Activated CD4-positive, alpha-beta T cell treated with anti-CD3 and anti-CD28 coated beads, Interleukin-2, amount 10 ng/mL, durations not matched to agents 24 days and 14 days (primary cell): ENCODE results near the gene OTOG. TPM values are rescaled to one million over a fixed set of nuclear protein-coding genes. Genes with fewer than 3 reads are reported as not detected.

Experiments
- DNase-seq: peaks from one replicate; pipeline ENCODE4 v3.0.0; 2022
- H3K27ac Mint-ChIP-seq: one replicate; pipeline ENCODE4 v1.8.0; 2022; ENCODE audit warnings: mild to moderate bottlenecking, mixed read lengths
- H3K27me3 Mint-ChIP-seq: one replicate; pipeline ENCODE4 v1.8.0; 2022; ENCODE audit warnings: mixed read lengths
- H3K36me3 Mint-ChIP-seq: one replicate; pipeline ENCODE4 v1.8.0; 2022; ENCODE audit warnings: low read depth, mild to moderate bottlenecking, mixed read lengths
- H3K4me1 Mint-ChIP-seq: one replicate; pipeline ENCODE4 v1.8.0; 2021; ENCODE audit warnings: mixed read lengths
- H3K4me3 Mint-ChIP-seq: one replicate; pipeline ENCODE4 v1.8.0; 2022; ENCODE audit warnings: mild to moderate bottlenecking, moderate library complexity, mixed read lengths
- H3K9me3 Mint-ChIP-seq: one replicate; pipeline ENCODE4 v1.8.0; 2021; ENCODE audit warnings: mixed read lengths
- intact Hi-C: fragments of 100-400 bp; cut with micrococcal nuclease; formaldehyde crosslinking; loops from one replicate; pipeline ENCODE4 v1.15.1; 2023
- total RNA-seq: library from RNA; stranded (reverse); gene quantifications from 2 replicates; pipeline ENCODE4 v1.2.3, GENCODE V29; 2022

Gene OTOG
- total RNA-seq, 1 donor from 2014 or later: not detected

DNA sequence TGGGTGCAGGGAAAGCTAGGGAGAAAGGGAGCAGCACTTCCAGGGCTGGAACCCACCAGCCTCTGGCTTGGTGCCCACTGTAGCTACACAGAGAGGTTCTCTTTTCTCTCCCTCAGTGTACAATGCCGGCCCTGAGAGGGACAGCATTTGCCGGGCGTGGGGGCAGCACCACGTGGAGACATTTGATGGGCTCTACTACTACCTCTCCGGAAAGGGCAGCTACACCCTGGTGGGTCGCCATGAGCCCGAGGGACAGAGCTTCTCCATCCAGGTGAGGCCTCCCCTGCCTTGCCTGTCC is 6.1 kb downstream of the OTOG start:
- no peak for DNase-seq
- no peaks in the 10 kb centered on the region for H3K36me3 Mint-ChIP-seq
- H3K4me3 Mint-ChIP-seq: no peak overlapping the region
- peaks cover 4% of the 10 kb centered on the region for H3K4me1 Mint-ChIP-seq
- intact Hi-C loops: no loop called here
- no peak overlapping the region for H3K27ac Mint-ChIP-seq
- peaks cover 7% of the 10 kb centered on the region for H3K27me3 Mint-ChIP-seq
- no peaks in the 10 kb centered on the region for H3K9me3 Mint-ChIP-seq

DNA sequence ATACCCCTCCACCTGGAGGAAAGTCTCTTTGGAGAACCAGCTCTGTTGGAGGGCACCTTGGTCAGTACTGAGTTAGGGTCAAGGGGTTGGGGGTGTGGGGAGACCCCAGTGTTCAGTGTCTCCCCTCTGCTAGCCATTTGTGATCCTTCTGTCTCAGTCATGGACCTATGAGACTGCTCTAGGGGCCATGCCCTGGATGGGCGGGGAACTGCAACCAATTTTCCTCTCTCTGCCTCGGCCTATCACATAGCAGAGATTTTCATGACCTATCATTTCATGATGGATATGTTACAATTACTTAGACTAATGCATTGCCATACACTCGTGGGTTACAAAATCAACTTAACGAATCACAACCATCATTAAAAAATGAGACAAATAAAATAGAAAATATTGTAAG is 7.4 kb downstream of the OTOG start:
- DNase-seq: no peak
- Mint-ChIP-seq H3K4me3 (no peak overlapping the region), H3K36me3 (no peaks in the 10 kb centered on the region), H3K4me1 (peaks cover 4% of the 10 kb centered on the region), H3K9me3 (no peaks in the 10 kb centered on the region), H3K27me3 (peaks cover 4% of the 10 kb centered on the region), H3K27ac (no peak overlapping the region)
- intact Hi-C loops: no loop called here

DNA sequence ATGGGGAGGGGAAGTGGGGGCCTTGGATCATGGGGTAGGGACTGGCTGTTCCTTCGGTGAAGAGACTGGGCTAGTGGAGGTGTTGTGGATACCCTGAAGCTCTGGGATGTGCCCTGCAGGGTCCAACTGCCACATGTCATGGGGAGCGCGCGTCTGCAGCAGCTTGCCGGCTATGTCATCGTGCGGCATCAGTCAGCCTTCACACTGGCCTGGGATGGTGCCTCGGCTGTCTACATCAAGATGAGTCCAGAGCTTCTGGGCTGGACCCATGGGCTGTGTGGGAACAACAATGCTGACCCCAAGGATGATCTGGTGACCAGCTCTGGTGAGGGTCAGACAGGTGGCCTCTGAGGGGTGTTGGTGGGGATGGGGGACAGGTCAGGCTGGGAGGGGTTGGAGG is 9.9 kb downstream of the OTOG start:
- DNase-seq: no peak
- Mint-ChIP-seq H3K4me1 (no peaks in the 10 kb centered on the region), H3K27me3 (peaks cover 3% of the 10 kb centered on the region), H3K27ac (no peak overlapping the region), H3K9me3 (no peaks in the 10 kb centered on the region), H3K36me3 (no peaks in the 10 kb centered on the region), H3K4me3 (no peak overlapping the region)
- intact Hi-C loops: no loop called here

DNA sequence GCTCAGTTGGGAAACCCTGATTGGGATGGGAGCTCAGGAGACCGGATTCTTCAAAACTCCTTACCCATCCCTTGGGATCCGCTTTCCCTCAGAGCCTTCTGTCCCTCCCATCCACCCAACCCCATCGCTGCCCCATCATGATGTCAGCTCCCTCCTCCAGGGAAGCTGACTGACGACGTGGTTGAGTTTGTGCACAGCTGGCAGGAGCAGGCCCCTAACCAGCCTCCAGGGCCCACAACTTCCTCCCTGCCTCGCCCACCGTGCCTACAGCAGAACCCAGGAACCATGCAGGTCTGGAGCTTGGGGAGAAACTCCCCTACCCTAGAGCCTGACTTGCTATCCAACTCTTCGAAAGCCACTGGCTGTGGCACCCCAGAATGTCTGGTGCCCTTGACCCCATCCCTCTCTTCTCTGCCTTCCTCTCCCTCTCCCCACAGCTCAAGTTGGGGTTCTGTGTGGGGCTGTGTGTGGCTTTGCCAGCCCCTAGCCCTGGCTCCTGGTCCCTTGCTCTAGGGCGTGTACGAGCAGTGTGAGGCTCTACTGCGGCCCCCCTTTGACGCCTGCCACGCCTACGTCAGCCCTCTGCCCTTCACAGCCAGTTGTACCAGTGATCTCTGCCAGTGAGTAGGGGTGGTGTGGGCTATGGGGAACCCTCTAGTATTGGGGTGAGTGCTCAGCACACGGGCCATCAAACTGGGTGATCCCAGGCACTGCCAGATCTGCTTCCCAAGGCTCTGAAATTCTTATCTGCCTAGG is 11.1 kb downstream of the OTOG start:
- Mint-ChIP-seq H3K36me3 (no peaks in the 10 kb centered on the region), H3K9me3 (no peaks in the 10 kb centered on the region), H3K4me1 (no peaks in the 10 kb centered on the region), H3K27ac (no peak overlapping the region), H3K27me3 (peaks cover 3% of the 10 kb centered on the region), H3K4me3 (no peak overlapping the region)
- intact Hi-C loops: no loop called here
- DNase-seq: no peak

DNA sequence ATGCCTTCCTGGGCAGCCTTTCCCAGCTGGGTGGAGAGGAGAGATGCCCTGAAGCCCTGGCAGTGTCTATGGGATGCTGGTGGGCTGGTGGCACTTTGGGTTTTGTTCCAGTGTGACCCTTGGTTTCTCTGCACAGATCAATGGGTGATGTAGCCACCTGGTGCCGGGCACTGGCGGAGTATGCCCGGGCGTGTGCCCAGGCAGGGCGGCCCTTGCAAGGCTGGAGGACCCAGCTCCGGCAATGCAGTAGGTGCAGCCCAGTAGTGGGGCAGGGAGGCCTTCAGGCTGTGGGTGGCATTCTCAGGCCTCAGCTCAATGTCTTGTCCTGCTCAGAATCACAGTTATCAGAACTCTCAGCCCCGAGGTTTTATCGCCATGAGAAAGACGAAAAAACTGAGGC is 11.9 kb downstream of the OTOG start:
- Mint-ChIP-seq H3K4me1 (no peaks in the 10 kb centered on the region), H3K4me3 (no peak overlapping the region), H3K27me3 (peaks cover 3% of the 10 kb centered on the region), H3K27ac (no peak overlapping the region), H3K36me3 (no peaks in the 10 kb centered on the region), H3K9me3 (no peaks in the 10 kb centered on the region)
- DNase-seq: no peak
- intact Hi-C loops: no loop called here

DNA sequence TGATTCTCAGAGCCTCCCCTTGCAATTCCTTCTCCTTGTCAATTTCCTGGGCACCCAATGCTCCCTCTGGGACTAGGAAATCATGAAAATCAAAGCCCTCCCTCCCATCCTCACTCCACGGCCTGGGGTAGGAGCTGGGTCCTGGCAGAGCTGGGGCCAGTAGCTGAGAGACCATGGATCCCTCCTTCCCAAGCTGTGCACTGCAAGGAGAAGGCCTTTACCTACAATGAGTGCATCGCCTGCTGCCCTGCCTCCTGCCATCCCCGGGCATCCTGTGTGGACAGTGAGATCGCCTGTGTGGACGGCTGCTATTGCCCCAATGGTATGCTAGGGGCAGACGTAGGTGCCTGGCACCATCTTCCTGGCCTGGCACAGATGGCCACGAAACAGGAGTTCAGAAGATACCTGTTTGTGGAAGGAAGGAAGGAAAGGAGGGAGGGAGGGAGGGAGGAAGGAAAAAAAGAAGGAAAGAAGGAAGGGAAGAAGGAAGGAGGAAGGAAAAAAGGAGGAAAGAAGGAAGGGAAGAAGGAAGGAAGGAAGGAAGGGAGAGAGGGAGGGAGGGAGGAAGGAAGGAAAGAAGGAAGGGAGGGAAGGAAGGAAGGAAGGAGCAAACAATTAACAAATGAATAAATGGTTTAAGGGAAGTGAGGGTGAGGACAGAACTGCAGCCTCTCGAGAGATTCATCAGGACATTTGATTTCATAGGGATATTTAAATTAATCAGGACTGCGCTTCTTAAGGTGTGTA is 12.5 kb downstream of the OTOG start:
- no peaks in the 10 kb centered on the region for H3K4me1 Mint-ChIP-seq
- H3K27me3 Mint-ChIP-seq: peaks cover 3% of the 10 kb centered on the region
- no peak overlapping the region for H3K4me3 Mint-ChIP-seq
- no peaks in the 10 kb centered on the region for H3K36me3 Mint-ChIP-seq
- no peak for DNase-seq
- intact Hi-C loops: no loop called here
- no peak overlapping the region for H3K27ac Mint-ChIP-seq
- H3K9me3 Mint-ChIP-seq: no peaks in the 10 kb centered on the region

DNA sequence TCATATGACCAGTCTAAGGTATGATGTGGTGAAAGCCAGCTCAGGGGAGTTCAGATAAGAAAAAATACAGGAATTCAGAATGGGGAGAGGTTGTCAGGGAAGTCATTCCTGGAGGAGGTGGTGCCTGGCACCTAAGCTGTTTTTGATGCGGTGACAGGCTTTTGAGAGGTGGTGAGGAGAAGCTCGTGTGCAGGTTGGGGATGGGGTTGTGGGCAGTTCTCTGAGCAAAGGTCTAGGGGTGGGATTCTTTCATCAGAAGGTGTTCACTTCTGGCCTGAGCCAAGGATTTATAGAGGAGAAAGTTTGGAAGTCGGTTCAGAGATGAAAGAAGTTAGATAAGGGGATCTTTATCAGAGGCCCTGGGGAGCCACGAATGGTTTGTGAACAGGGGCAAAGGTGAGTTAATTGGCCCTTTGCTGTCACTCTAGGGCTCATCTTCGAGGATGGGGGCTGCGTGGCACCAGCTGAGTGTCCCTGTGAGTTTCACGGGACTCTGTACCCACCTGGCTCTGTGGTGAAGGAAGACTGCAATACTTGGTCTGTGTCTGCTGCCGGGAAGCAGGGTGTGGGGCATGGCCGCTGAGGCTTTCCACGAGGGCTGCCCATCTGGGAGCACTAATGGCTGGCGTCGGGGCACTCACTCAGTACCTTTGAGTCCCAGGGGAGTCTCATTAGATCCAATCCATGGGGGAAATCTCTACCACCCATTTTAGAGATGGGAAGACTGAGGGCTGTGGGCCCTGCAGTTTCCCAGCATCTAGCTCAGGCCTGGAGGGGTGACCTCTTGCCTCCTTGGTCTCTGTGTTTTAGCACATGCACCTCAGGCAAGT is 13.4 kb downstream of the OTOG start:
- H3K27ac Mint-ChIP-seq: no peak overlapping the region
- H3K4me1 Mint-ChIP-seq: no peaks in the 10 kb centered on the region
- DNase-seq: no peak
- intact Hi-C loops: no loop called here
- no peaks in the 10 kb centered on the region for H3K27me3 Mint-ChIP-seq
- H3K4me3 Mint-ChIP-seq: no peak overlapping the region
- no peaks in the 10 kb centered on the region for H3K9me3 Mint-ChIP-seq
- H3K36me3 Mint-ChIP-seq: no peaks in the 10 kb centered on the region

DNA sequence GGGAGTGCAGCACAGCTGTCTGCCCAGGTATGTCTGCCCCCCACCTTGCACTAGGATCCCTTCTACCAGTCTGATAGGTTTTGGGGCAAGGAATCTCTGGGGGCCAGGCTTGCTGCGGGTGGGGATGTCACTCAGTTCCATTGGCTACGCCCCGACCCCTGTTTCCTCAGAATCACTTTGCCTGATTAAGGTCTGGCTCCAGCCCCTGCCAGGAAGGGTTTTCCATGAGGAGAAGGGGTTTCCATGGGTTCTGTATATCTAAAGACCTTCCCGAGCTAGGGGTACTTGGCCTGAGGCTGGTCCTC is 14.0 kb downstream of the OTOG start:
- H3K4me1 Mint-ChIP-seq: no peaks in the 10 kb centered on the region
- intact Hi-C loops: no loop called here

DNA sequence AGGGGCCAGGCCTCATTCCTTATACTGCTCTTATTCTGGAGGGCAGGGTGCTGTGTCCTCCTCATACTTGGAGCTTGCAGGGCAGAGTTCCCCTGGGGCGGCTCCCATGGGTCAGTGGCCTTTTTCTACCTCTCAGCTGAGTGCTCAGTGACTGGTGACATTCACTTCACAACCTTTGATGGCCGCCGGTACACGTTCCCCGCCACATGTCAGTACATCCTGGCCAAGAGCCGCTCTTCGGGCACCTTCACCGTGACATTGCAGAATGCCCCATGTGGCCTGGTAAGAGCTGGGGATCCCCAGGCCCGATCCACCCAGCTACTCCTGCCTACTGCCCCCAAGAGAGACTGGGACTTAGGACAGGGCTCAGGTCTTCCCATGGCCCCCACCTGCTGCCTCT is 14.5 kb downstream of the OTOG start:
- Mint-ChIP-seq H3K36me3 (no peaks in the 10 kb centered on the region), H3K4me1 (no peaks in the 10 kb centered on the region), H3K27me3 (no peaks in the 10 kb centered on the region), H3K4me3 (no peak overlapping the region), H3K9me3 (no peaks in the 10 kb centered on the region), H3K27ac (no peak overlapping the region)
- intact Hi-C loops: no loop called here
- no peak for DNase-seq

More for the DNA sequence above, 14.0 kb downstream of the OTOG start:
- no peak overlapping the region for H3K27ac Mint-ChIP-seq
- no peaks in the 10 kb centered on the region for H3K27me3 Mint-ChIP-seq
- H3K36me3 Mint-ChIP-seq: no peaks in the 10 kb centered on the region
- no peak overlapping the region for H3K4me3 Mint-ChIP-seq
- no peak for DNase-seq
- H3K9me3 Mint-ChIP-seq: no peaks in the 10 kb centered on the region

DNA sequence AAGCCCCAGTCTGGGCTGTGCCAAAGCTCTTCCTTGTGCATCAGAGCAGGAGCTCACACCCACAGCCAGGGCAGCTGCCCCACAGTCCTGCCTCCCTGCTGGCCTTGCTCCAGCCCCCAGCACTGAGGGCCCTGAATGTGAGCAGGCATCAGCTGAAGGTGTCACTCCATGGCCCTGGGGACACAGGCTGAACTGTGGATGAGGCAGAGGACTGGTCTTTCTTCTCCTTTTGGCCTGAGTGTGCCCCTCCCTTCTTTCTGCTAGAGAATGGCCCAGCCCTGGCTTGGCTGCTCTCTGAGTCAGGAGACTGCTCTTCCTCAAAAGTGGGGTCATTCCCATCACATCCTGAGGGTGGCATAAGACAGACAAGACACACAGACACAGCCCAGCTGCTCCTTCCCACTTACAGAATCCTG is 16.2 kb downstream of the OTOG start:
- Mint-ChIP-seq H3K36me3 (no peaks in the 10 kb centered on the region), H3K4me1 (peaks cover 3% of the 10 kb centered on the region), H3K9me3 (no peaks in the 10 kb centered on the region), H3K27ac (no peak overlapping the region), H3K4me3 (no peak overlapping the region), H3K27me3 (no peaks in the 10 kb centered on the region)
- intact Hi-C loops: no loop called here
- DNase-seq: no peak

DNA sequence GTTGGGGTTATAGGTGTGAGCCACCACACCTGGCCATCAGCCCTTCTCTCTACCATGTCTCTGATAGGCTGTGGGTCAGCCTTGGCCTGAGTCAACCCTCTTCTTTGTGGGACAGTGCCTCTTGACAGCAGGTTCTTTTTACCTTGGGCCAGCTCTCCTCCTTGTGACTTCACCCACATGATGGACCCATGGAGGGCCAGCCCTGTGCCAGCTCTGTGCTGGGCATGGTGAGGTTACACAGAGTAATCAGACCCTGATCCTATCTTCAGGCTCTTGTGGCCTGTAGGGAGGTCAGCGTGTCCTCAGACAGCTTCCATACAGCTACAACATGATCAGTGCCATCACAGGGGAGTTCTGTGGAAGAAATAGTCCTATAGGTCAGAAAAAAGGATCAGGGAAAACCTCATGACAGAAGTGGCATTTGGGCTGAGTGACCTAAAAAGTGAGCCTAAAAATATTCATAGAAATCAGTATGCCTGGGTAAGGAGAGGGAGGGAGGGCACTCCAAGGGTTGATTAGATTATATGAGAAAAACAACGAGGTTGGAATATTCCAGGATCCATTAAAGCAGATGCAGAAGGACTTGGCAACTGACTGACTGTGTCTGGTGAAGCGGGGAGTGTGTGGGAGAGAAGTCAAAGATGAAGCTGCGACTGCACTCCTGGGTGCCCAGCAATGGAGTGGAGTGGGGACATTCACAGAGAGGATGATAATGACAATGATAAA is 17.1 kb downstream of the OTOG start:
- no peaks in the 10 kb centered on the region for H3K27me3 Mint-ChIP-seq
- no peaks in the 10 kb centered on the region for H3K36me3 Mint-ChIP-seq
- no peaks in the 10 kb centered on the region for H3K9me3 Mint-ChIP-seq
- no peak for DNase-seq
- H3K4me3 Mint-ChIP-seq: no peak overlapping the region
- H3K4me1 Mint-ChIP-seq: peaks cover 7% of the 10 kb centered on the region
- no peak overlapping the region for H3K27ac Mint-ChIP-seq
- intact Hi-C loops: no loop called here

DNA sequence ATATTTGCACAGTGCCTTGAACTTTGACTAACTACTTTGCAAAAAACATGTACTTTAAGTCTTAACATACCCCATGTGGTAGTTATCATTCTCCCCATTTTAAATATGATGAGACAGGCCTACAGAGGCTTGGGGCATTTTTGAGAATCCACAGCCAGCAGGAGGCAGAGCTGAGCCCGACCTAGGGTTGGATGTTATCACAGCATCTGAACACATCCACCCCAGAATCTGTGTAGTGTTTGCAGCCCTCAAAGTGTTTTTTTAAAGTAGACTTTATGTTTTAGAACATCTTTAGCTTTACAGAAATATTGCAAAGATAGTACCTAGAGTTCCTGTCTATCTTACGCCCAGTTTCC is 17.6 kb downstream of the OTOG start:
- intact Hi-C loops: no loop called here
- DNase-seq: no peak
- H3K27ac Mint-ChIP-seq: no peak overlapping the region
- no peak overlapping the region for H3K4me3 Mint-ChIP-seq
- peaks cover 7% of the 10 kb centered on the region for H3K4me1 Mint-ChIP-seq
- no peaks in the 10 kb centered on the region for H3K9me3 Mint-ChIP-seq
- H3K36me3 Mint-ChIP-seq: no peaks in the 10 kb centered on the region
- no peaks in the 10 kb centered on the region for H3K27me3 Mint-ChIP-seq

DNA sequence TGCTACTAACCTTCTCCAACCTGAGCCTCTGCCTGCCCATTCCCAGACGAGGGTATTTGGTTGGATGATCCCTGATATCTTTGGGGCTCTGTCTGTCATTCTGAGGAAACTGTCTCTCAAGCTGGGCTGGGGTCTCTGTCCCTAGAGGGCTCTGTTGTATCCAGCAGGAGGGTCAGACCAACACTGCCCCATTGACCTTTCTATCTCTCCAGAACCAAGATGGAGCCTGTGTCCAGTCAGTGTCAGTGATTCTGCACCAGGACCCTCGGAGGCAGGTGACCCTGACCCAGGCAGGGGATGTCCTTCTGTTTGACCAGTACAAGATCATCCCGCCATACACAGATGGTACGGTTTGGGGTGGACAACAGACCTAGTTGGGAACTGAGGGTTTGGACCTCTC is 21.9 kb downstream of the OTOG start:
- Mint-ChIP-seq H3K4me3 (no peak overlapping the region), H3K36me3 (no peaks in the 10 kb centered on the region), H3K9me3 (no peaks in the 10 kb centered on the region), H3K27ac (no peak overlapping the region), H3K27me3 (peaks cover 3% of the 10 kb centered on the region), H3K4me1 (peaks cover 8% of the 10 kb centered on the region)
- intact Hi-C loops: no loop called here
- DNase-seq: no peak

DNA sequence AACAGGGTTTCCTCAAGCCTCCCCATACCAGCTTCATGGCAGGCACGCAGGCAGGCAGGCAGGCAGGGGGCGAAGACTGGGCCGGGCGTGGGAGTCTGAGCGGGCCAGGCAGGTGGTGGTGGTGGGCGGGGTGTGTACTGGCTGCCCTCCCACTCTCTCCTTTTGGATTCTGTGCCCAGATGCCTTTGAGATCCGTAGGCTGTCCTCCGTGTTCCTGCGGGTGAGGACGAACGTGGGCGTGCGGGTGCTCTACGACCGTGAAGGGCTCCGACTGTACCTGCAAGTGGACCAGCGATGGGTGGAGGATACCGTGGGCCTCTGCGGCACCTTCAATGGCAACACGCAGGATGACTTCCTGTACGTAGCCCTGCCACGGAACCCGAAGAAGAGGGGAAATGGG is 23.0 kb downstream of the OTOG start:
- DNase-seq: no peak
- Mint-ChIP-seq H3K27me3 (peaks cover 3% of the 10 kb centered on the region), H3K9me3 (no peaks in the 10 kb centered on the region), H3K4me1 (peaks cover 8% of the 10 kb centered on the region), H3K4me3 (no peak overlapping the region), H3K36me3 (no peaks in the 10 kb centered on the region), H3K27ac (no peak overlapping the region)
- intact Hi-C loops: no loop called here
